Measurements from ENCODE around the gene FSTL5. TPM values are rescaled to one million over a fixed set of nuclear protein-coding genes. Genes with fewer than 3 reads are reported as not detected.

FSTL5 gene
- total and polyA plus RNA-seq, 2 of the 8 experiments (the other 6 are each of a cell fraction or from before 2014, with no cell fraction given), result 0.09 to 0.32 TPM

- Histone ChIP-seq H3K79me1 (ENCODE audit: low read depth, low read length) (no peaks in the 10 kb centered on the region), H3K36me3 (ENCODE audit: control insufficient read depth in 2 of 4, insufficient read depth in 4 of 4, low read length in 3 of 4) (no peaks in the 10 kb centered on the region), H2BK20ac (ENCODE audit: low read length) (no peak overlapping the region), H3K4ac (replicated peaks; ENCODE audit: insufficient read length, low read depth, low read length) (no peak overlapping the region), H3K27me3 (replicated peaks in 1 of 4; ENCODE audit: control insufficient read depth in 3 of 4, extremely low read depth in 1 of 4, insufficient read depth in 3 of 4, low read length in 3 of 4) (no peaks in the 10 kb centered on the region), H4K91ac (replicated peaks; ENCODE audit: insufficient read length, low read length) (no peak overlapping the region), H3K56ac (replicated peaks; ENCODE audit: insufficient read length, low read depth, low read length) (no peak overlapping the region), H3K79me2 (ENCODE audit: control insufficient read depth in 1 of 2, insufficient read depth in 2 of 2, low read length in 2 of 2) (no peaks in the 10 kb centered on the region), H3K23ac (ENCODE audit: insufficient read length) (no peak overlapping the region), H2AFZ (ENCODE audit: low read length) (peak overlapping the region; percentile 48), H2BK5ac (ENCODE audit: low read depth, low read length) (no peak overlapping the region), H4K20me1 (replicated peaks in 1 of 2; ENCODE audit: control insufficient read depth in 1 of 2, insufficient read depth in 2 of 2, low read length in 2 of 2) (no peaks in the 10 kb centered on the region), H3K27ac (ENCODE audit: low read depth, low read length) (no peak overlapping the region), H3K14ac (ENCODE audit: insufficient read length) (no peak overlapping the region), H3K18ac (ENCODE audit: extremely low read depth, low read length) (no peak overlapping the region), H3K4me1 (replicated peaks in 1 of 4; ENCODE audit: control insufficient read depth in 3 of 4, insufficient read depth in 4 of 4, low read length in 3 of 4) (no peaks in the 10 kb centered on the region), H2BK120ac (replicated peaks; ENCODE audit: low read depth, low read length) (no peak overlapping the region), H3K23me2 (ENCODE audit: low read depth, low read length) (no peaks in the 10 kb centered on the region; the same call in 1 of the 2 replicates), H3K9me3 (ENCODE audit: insufficient read depth in 2 of 2, low read depth in 1 of 2, low read length in 1 of 2) (no peaks in the 10 kb centered on the region), H3K4me2 (ENCODE audit: insufficient read depth in 1 of 2, low read depth in 2 of 2, low read length in 2 of 2) (no peak overlapping the region), H2AK5ac (ENCODE audit: low read depth, low read length) (no peak overlapping the region), H3K9ac (replicated peaks in 1 of 4; ENCODE audit: extremely low read depth in 1 of 4, low read depth in 3 of 4, low read length in 3 of 4) (no peak overlapping the region), H4K8ac (ENCODE audit: extremely low read depth, insufficient read depth, low read length) (no peak overlapping the region), H2BK15ac (ENCODE audit: low read length) (no peak overlapping the region), H4K5ac (ENCODE audit: insufficient read length, low read depth, low read length) (no peak overlapping the region), H2BK12ac (ENCODE audit: low read depth, low read length) (no peak overlapping the region), H3K4me3 (ENCODE audit: extremely low read depth in 1 of 4, insufficient read depth in 2 of 4, low read depth in 3 of 4, low read length in 4 of 4) (no peak overlapping the region)
- no peak for DNase-seq (ENCODE audit: low read depth in 1 of 2, low spot score in 2 of 2)
- TF ChIP-seq JUND (IDR thresholded peaks at IDR 0.05; ENCODE audit: low read length) (no peak), SAP30 (IDR thresholded peaks at IDR 0.05; ENCODE audit: insufficient read depth, insufficient replicate concordance, low read length) (no peak), POLR2A (IDR thresholded peaks at IDR 0.05; ENCODE audit: control extremely low read depth in 1 of 2, low read depth in 2 of 2, low read length in 2 of 2) (no peak), BCL11A (IDR thresholded peaks at IDR 0.05; ENCODE audit: low read depth in 2 of 2, low read length in 2 of 2) (no peak), RAD21 (IDR thresholded peaks at IDR 0.05 in 1 of 2, conservative IDR thresholded peaks at IDR 0.05 in 1 of 2; ENCODE audit: low read depth in 2 of 2, low read length in 2 of 2) (no peak), RBBP5 (IDR thresholded peaks at IDR 0.05; ENCODE audit: borderline replicate concordance, low read depth, low read length) (no peak), TBP (IDR thresholded peaks at IDR 0.05; ENCODE audit: low read depth, low read length) (no peak)
- ChIA-PET POLR2A (ENCODE audit: partially characterized antibody) (no interaction called here), CTCF (ENCODE audit: partially characterized antibody) (no interaction called here)
- FAIRE-seq, result no peak
Observed at GRCh38 chr4:161929956-161930355, 233.8 kb downstream of the FSTL5 start.

Data from H1 (cell line).